MCF 10A (cell line): ENCODE measurements around the gene SAE1. TPM values are rescaled to one million over a fixed set of nuclear protein-coding genes. Genes with fewer than 3 reads are reported as not detected.

Experiments used
- BruUV-seq: library from RNA; stranded (reverse); fragments of 400-500 nt; replicated peaks from 2 replicates; lab custom pipeline; 2021; lab: Mats Ljungman, UMichigan
- CTCF ChIA-PET: fragments of 300-600 bp; sonication (Branson Sonifier 250); formaldehyde crosslinking; extraction: SDS; loops from one replicate; lab custom pipeline; 2021; ENCODE audit warnings: antibody characterized with exemption, inconsistent platforms; lab: Yijun Ruan, JAX
- POLR2A ChIA-PET: fragments of 300-600, 350-650 bp; sonication (Branson Sonifier 250); formaldehyde crosslinking; extraction: SDS; loops from one replicate; lab custom pipeline; 2020; ENCODE audit warnings: antibody characterized with exemption, inconsistent platforms; lab: Yijun Ruan, JAX
- DNase-seq: peaks from one replicate; pipeline ENCODE4 v3.0.0-alpha.2; 2018; ENCODE audit not compliant: unreplicated experiment
- H3K27ac Mint-ChIP-seq: one replicate; pipeline ENCODE4 v1.8.0; 2022; ENCODE audit warnings: mild to moderate bottlenecking, low read depth, mixed read lengths; ENCODE audit not compliant: unreplicated experiment
- H3K27me3 Mint-ChIP-seq: one replicate; pipeline ENCODE4 v1.8.0; 2022; ENCODE audit warnings: mixed read lengths; ENCODE audit not compliant: insufficient read depth, unreplicated experiment
- H3K36me3 Mint-ChIP-seq: one replicate; pipeline ENCODE4 v1.8.0; 2022; ENCODE audit warnings: mild to moderate bottlenecking, moderate library complexity, mixed read lengths; ENCODE audit not compliant: insufficient read depth, unreplicated experiment
- H3K4me1 Mint-ChIP-seq: one replicate; pipeline ENCODE4 v1.8.0; 2022; ENCODE audit warnings: mixed read lengths; ENCODE audit not compliant: insufficient read depth, unreplicated experiment
- H3K4me3 Mint-ChIP-seq: one replicate; pipeline ENCODE4 v1.8.0; 2022; ENCODE audit warnings: mild to moderate bottlenecking, moderate library complexity, mixed read lengths; ENCODE audit not compliant: unreplicated experiment
- H3K9me3 Mint-ChIP-seq: one replicate; pipeline ENCODE4 v1.8.0; 2022; ENCODE audit warnings: mixed read lengths; ENCODE audit not compliant: unreplicated experiment
- CTCF ChIP-seq: fragments of 200-600 bp; IDR thresholded peaks from one replicate; pipeline ENCODE4 v1.8.0; 2022; ENCODE audit warnings: antibody characterized with exemption, mild to moderate bottlenecking; ENCODE audit not compliant: unreplicated experiment
- intact Hi-C: fragments of 100-400 bp; cut with micrococcal nuclease; formaldehyde crosslinking; loops from 2 replicates; pipeline ENCODE4 v1.14.1; 2022
- total RNA-seq: library from RNA; stranded (reverse); gene quantifications from 2 replicates; pipeline ENCODE4 v1.2.3, GENCODE V29; 2022

SAE1 gene
- total RNA-seq, 1 experiment from 2014 or later, result 81.7 TPM

GRCh38 chr19:47102346-47103060 lies 28.1 kb upstream of the SAE1 start:
- TF ChIP-seq CTCF, result no peak
- CTCF ChIA-PET, result interaction anchor here (0.8 kb wide), 1 partner anchor 23 kb away, joined by 4 read pairs; no protein-coding TSS in a partner anchor
- Mint-ChIP-seq H3K4me3 (no peak overlapping the region), H3K9me3 (no peaks in the 10 kb centered on the region), H3K36me3 (peaks cover 17% of the 10 kb centered on the region), H3K27ac (no peak overlapping the region), H3K4me1 (peaks cover 9% of the 10 kb centered on the region), H3K27me3 (no peaks in the 10 kb centered on the region)
- DNase-seq, result no peak
- BruUV-seq, result no TSS peak
- intact Hi-C loops, result no loop called here
- POLR2A ChIA-PET, result interaction anchor here (0.6 to 2.6 kb wide), 7 partner anchors 9 to 154 kb away, joined by 3 to 20 read pairs (median 3); partner anchors contain the start of genes CCDC9, SAE1 and ZC3H4

GRCh38 chr19:47104680-47105079 lies 26.0 kb upstream of the SAE1 start:
- Mint-ChIP-seq H3K27ac (no peak overlapping the region), H3K9me3 (no peaks in the 10 kb centered on the region), H3K27me3 (no peaks in the 10 kb centered on the region), H3K36me3 (peaks cover 20% of the 10 kb centered on the region), H3K4me1 (peaks cover 28% of the 10 kb centered on the region), H3K4me3 (no peak overlapping the region)
- no peak for TF ChIP-seq CTCF
- ChIA-PET POLR2A (interaction anchor here (0.6 to 3.8 kb wide), 3 partner anchors 9 to 1311 kb away, joined by 4 to 20 read pairs (median 10); partner anchors contain the start of gene ZC3H4), CTCF (interaction anchor here (0.7 kb wide), 1 partner anchor 168 kb away, joined by 3 read pairs; no protein-coding TSS in a partner anchor)
- intact Hi-C loops, result no loop called here
- BruUV-seq, result no TSS peak
- no peak for DNase-seq

GRCh38 chr19:47105874-47106273 lies 24.8 kb upstream of the SAE1 start:
- TF ChIP-seq CTCF, result no peak
- H3K4me3 Mint-ChIP-seq, result no peak overlapping the region
- BruUV-seq, result no TSS peak
- peaks cover 24% of the 10 kb centered on the region for H3K36me3 Mint-ChIP-seq
- no peaks in the 10 kb centered on the region for H3K27me3 Mint-ChIP-seq
- ChIA-PET CTCF (interaction anchor here (0.6 kb wide), 1 partner anchor 141 kb away, joined by 3 read pairs; no protein-coding TSS in a partner anchor), POLR2A (interaction anchor here (1.6 to 3.8 kb wide), 2 partner anchors 9 to 10 kb away, joined by 4 to 10 read pairs; no protein-coding TSS in a partner anchor)
- no peaks in the 10 kb centered on the region for H3K9me3 Mint-ChIP-seq
- peaks cover 32% of the 10 kb centered on the region for H3K4me1 Mint-ChIP-seq
- intact Hi-C loops, result no loop called here
- H3K27ac Mint-ChIP-seq, result no peak overlapping the region
- DNase-seq, result no peak

GRCh38 chr19:47106821-47107201 lies 23.8 kb upstream of the SAE1 start:
- ChIA-PET CTCF (no interaction called here), POLR2A (interaction anchor here (1.1 to 3.8 kb wide), 3 partner anchors 8 to 119 kb away, joined by 4 to 10 read pairs (median 4); no protein-coding TSS in a partner anchor)
- intact Hi-C loops, result no loop called here
- Mint-ChIP-seq H3K9me3 (no peaks in the 10 kb centered on the region), H3K36me3 (peaks cover 27% of the 10 kb centered on the region), H3K27ac (peak overlapping the region; percentile 99), H3K4me1 (peaks cover 32% of the 10 kb centered on the region), H3K27me3 (no peaks in the 10 kb centered on the region), H3K4me3 (no peak overlapping the region)
- DNase-seq, result no peak
- BruUV-seq, result no TSS peak
- no peak for TF ChIP-seq CTCF
